ENCODE measurements around the gene CXorf58. TPM values are rescaled to one million over a fixed set of nuclear protein-coding genes. Genes with fewer than 3 reads are reported as not detected.

The CXorf58 gene
- total and polyA plus RNA-seq, 2 of the 8 experiments (the other 6 are each of a cell fraction or from before 2014, with no cell fraction given): 0.05 TPM; not detected in 1

DNA sequence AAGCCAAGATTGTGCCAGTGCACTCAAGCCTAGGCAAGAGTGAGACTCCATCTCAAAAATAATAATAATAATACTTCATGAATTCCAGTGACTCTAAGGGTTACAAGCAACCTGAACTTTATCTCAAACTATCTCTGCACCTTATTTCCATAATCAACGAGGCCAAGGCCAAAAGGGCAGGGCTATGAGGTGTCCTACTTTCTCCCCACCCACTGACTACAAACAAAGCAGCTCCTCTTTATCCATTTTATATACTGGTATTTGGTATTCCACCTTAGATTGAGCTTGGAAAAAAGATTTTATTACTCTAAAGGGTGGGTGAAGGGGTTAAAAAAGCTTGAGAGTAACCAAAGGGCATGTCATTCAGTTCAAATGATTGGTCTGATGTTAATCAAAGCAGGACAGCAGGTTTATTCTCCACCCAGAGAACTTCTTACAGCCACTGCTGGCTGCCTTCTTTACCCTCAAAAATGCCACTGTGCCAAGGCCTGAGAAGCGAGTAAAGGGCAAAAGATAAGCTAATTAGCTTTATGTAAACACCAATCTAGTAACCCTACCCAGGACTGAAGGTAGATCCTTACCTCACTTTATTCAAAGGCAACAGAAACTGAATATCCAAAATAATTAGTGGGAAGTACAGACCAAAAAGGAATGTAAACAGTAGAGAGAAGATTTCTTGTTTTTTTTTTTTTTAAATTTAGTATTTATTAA, 28.3 kb upstream of the CXorf58 start:
- CTCF ChIA-PET (ENCODE audit: partially characterized antibody): interaction anchor here (0.6 kb wide), 1 partner anchor 9 kb away, joined by 3 read pairs; no protein-coding TSS in a partner anchor
- H3K4me1 ChIP-seq (replicated peaks in 1 of 4; ENCODE audit: control insufficient read depth in 3 of 4, insufficient read depth in 4 of 4, low read length in 3 of 4): no peaks in the 10 kb centered on the region; a peak in 2 of 7 replicates
- no peak overlapping the region for H2BK120ac ChIP-seq (replicated peaks; ENCODE audit: low read depth, low read length)
- H2AFZ ChIP-seq (ENCODE audit: low read length): no peak overlapping the region
- no peak overlapping the region for H2BK15ac ChIP-seq (ENCODE audit: low read length)
- no peak overlapping the region for H3K9ac ChIP-seq (replicated peaks in 1 of 4; ENCODE audit: extremely low read depth in 1 of 4, low read depth in 3 of 4, low read length in 3 of 4)
- DNase-seq (ENCODE audit: low read depth in 1 of 2, low spot score in 2 of 2) (no peak), FAIRE-seq (no peak)
- H3K23me2 ChIP-seq (ENCODE audit: low read depth, low read length): no peaks in the 10 kb centered on the region
- no peak overlapping the region for H2AK5ac ChIP-seq (ENCODE audit: low read depth, low read length)
- H4K91ac ChIP-seq (replicated peaks; ENCODE audit: insufficient read length, low read length): no peak overlapping the region
- H3K56ac ChIP-seq (replicated peaks; ENCODE audit: insufficient read length, low read depth, low read length): no peak overlapping the region
- 80% methylated on average over 2 of the region's 2 CpGs; no CpG with 5 or more reads in 1 of the 2 experiments for WGBS, 2 experiments (ENCODE audit: extremely low coverage in 1 of 2, insufficient coverage in 1 of 2, insufficient read length in 1 of 2, insufficient replicate concordance in 2 of 2, low coverage in 1 of 2, low lambda C conversion rate in 2 of 2, missing lambda C conversion rate in 1 of 2)
- H3K27ac ChIP-seq (ENCODE audit: low read depth, low read length): no peak overlapping the region
- TF ChIP-seq SP1 (IDR thresholded peaks at IDR 0.05; ENCODE audit: low read depth, low read length) (no peak), NRF1 (IDR thresholded peaks at IDR 0.05; ENCODE audit: low read depth, low read length) (no peak), SUZ12 (IDR thresholded peaks at IDR 0.05; ENCODE audit: low read length) (no peak), RAD21 (IDR thresholded peaks at IDR 0.05 in 1 of 2, conservative IDR thresholded peaks at IDR 0.05 in 1 of 2; ENCODE audit: low read depth in 2 of 2, low read length in 2 of 2) (no peak), SP2 (IDR thresholded peaks at IDR 0.05; ENCODE audit: low read length) (no peak), GTF2F1 (IDR thresholded peaks at IDR 0.05; ENCODE audit: borderline replicate concordance, low read depth, low read length) (no peak)
- no peaks in the 10 kb centered on the region for H4K20me1 ChIP-seq (replicated peaks in 1 of 2; ENCODE audit: control insufficient read depth in 1 of 2, insufficient read depth in 2 of 2, low read length in 2 of 2)
- H3K4me3 ChIP-seq (ENCODE audit: extremely low read depth in 1 of 4, insufficient read depth in 2 of 4, low read depth in 3 of 4, low read length in 4 of 4): no peak overlapping the region
- H3K4ac ChIP-seq (replicated peaks; ENCODE audit: insufficient read length, low read depth, low read length): no peak overlapping the region
- H4K8ac ChIP-seq (ENCODE audit: extremely low read depth, insufficient read depth, low read length): no peak overlapping the region
- no peak overlapping the region for H2BK12ac ChIP-seq (ENCODE audit: low read depth, low read length)
- H4K5ac ChIP-seq (ENCODE audit: insufficient read length, low read depth, low read length): no peak overlapping the region
- no peak overlapping the region for H2BK5ac ChIP-seq (ENCODE audit: low read depth, low read length)
- H2BK20ac ChIP-seq (ENCODE audit: low read length): no peak overlapping the region
- H3K79me1 ChIP-seq (ENCODE audit: low read depth, low read length): no peaks in the 10 kb centered on the region
- no peaks in the 10 kb centered on the region for H3K9me3 ChIP-seq (ENCODE audit: insufficient read depth in 2 of 2, low read depth in 1 of 2, low read length in 1 of 2)
- no peaks in the 10 kb centered on the region; a peak in 1 of 8 replicates for H3K36me3 ChIP-seq (ENCODE audit: control insufficient read depth in 2 of 4, insufficient read depth in 4 of 4, low read length in 3 of 4)
- no peak overlapping the region for H3K18ac ChIP-seq (ENCODE audit: extremely low read depth, low read length)
- H3K14ac ChIP-seq (ENCODE audit: insufficient read length): no peak overlapping the region
- no peaks in the 10 kb centered on the region for H3K79me2 ChIP-seq (ENCODE audit: control insufficient read depth in 1 of 2, insufficient read depth in 2 of 2, low read length in 2 of 2)
- POLR2A ChIA-PET (ENCODE audit: partially characterized antibody): interaction anchor here (0.6 to 1.1 kb wide), 2 partner anchors 17 to 21 kb away, joined by 3 read pairs; no protein-coding TSS in a partner anchor
- no peak overlapping the region for H3K23ac ChIP-seq (ENCODE audit: insufficient read length)
- no peaks in the 10 kb centered on the region for H3K27me3 ChIP-seq (replicated peaks in 1 of 4; ENCODE audit: control insufficient read depth in 3 of 4, extremely low read depth in 1 of 4, insufficient read depth in 3 of 4, low read length in 3 of 4)
- no peak overlapping the region for H3K4me2 ChIP-seq (ENCODE audit: insufficient read depth in 1 of 2, low read depth in 2 of 2, low read length in 2 of 2)
